ENCODE data around the gene NOL9.

- TF ChIP-seq CTCF (IDR thresholded peaks at IDR 0.05) (no peak), POLR2AphosphoS5 (IDR thresholded peaks at IDR 0.05) (no peak)
Observed at GRCh38 chr1:6546326-6546725, 8.0 kb downstream of the NOL9 start.
